ENCODE data around the gene HYAL3.
"Not testable (repeated sequence)": the region's sequence is repeated elsewhere in the genome, so short reads cannot be mapped to it uniquely, and the experiment has no call there.

HYAL3 gene

DNA sequence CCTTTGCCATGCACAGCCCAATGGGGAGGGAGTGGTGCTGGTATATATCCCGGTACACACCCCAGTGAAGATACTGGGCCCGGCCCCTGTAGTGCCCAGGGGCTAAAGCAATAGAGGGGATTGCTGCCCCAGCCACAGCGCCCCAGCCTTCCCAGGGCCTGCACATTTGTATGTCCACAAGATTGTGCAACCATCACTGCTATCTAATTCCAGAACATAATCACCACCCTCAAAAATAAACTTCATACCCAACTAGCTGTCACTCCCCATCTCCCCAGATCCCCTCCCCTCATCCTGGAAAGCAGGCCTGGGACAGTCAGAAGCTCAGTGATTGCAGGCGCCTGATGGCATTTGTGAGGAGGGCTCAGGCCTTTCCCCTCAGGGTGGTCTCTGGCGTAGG, 49.7 kb downstream of the HYAL3 start:
- in situ Hi-C loops (cut with MboI; ENCODE audit: low pct_unique_long_range_greater_than_20kb, low sequenced_read_pairs, unreplicated experiment): no loop called here
- TF ChIP-seq, protein P1, sequence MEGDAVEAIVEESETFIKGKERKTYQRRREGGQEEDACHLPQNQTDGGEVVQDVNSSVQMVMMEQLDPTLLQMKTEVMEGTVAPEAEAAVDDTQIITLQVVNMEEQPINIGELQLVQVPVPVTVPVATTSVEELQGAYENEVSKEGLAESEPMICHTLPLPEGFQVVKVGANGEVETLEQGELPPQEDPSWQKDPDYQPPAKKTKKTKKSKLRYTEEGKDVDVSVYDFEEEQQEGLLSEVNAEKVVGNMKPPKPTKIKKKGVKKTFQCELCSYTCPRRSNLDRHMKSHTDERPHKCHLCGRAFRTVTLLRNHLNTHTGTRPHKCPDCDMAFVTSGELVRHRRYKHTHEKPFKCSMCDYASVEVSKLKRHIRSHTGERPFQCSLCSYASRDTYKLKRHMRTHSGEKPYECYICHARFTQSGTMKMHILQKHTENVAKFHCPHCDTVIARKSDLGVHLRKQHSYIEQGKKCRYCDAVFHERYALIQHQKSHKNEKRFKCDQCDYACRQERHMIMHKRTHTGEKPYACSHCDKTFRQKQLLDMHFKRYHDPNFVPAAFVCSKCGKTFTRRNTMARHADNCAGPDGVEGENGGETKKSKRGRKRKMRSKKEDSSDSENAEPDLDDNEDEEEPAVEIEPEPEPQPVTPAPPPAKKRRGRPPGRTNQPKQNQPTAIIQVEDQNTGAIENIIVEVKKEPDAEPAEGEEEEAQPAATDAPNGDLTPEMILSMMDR (IDR thresholded peaks at IDR 0.05; ENCODE audit: extremely low read depth, insufficient read depth, missing control alignments): no peak
- DNase-seq (ENCODE audit: low spot score): no peak

DNA sequence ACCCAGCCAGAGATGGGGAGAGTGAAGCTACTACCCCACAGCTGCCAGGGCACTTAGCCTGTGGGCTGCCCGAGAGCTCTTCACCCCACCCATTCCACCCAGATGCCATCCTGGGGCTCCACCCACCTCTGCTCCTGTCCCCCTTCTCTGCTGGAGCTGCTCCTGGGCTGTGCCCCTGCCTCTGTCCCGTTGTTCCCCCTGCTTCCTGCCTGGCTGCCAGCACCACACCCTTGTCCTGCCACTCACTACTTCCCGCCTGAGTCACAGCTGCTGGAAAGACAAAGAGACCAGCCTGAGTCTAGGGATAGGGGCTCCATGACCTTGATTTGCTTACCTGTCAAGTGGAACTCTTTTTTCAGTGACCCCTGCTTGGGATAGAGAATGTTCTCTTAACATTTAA, 50.8 kb downstream of the HYAL3 start:
- in situ Hi-C loops (cut with MboI; ENCODE audit: low pct_unique_long_range_greater_than_20kb, low sequenced_read_pairs, unreplicated experiment): no loop called here
- TF ChIP-seq, protein P1 (IDR thresholded peaks at IDR 0.05; ENCODE audit: extremely low read depth, insufficient read depth, missing control alignments): no peak

DNA sequence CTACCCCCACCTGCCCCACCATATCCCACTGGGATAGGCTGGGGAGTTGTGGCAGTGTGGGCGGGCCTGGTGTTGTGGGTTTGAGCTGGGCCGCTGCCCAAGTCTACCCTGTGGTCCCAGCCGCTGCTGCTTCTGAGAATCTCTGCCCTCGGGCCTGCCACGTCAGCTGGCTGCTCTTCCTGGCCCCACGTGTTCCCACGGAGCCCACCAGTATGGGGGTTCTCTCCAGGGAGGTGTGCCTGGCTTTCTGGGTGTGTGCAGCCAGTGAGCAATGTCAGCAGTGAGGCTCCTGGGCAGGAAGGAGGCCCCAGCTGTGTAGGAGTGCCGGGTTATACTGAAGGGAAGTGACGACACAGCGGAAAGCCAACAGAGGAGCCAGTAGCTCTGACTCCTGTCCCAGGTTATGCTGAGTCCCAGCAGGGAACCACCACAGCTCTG, 52.7 kb downstream of the HYAL3 start:
- DNase-seq (ENCODE audit: low spot score): peak; percentile 77
- TF ChIP-seq, protein P1 (IDR thresholded peaks at IDR 0.05; ENCODE audit: extremely low read depth, insufficient read depth, missing control alignments): no peak
- in situ Hi-C loops (cut with MboI; ENCODE audit: low pct_unique_long_range_greater_than_20kb, low sequenced_read_pairs, unreplicated experiment): no loop called here

More for the DNA sequence above, 50.8 kb downstream of the HYAL3 start:
- no peak for DNase-seq (ENCODE audit: low spot score)

DNA sequence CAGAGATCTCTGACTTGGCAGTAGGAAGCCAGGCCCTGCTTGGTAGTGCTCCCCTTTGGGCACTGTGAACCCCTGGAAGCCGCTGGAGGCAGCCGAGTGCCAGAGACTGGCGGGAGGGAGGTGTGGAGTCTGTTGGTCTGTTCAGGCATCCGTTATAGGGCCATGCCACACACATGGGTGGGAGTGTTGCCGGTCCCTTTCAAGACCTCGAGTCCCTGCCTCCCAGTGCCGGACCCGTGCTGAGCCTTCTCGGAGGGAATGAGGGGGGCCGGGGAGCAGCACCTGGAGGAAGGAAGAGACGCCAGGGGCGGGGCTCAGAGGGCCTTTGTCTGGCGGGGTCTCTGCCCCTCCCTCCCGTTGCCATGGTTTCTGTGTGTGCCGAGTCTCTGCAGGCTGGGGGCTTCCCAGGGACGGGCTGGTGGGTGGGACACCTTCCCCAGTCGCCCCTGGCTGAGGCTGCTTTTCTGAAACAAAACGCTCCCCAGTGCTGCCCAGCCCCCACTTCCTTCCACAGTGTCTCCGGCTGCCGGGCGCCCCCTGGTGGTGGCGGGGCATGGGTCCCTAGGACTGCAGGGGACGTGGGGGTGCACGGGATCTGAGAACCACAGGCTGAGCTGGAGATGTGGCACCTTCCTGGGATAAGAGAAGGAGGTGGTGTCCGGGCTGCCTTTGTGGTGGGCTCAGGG, 53.2 kb downstream of the HYAL3 start:
- TF ChIP-seq, protein P1 (IDR thresholded peaks at IDR 0.05; ENCODE audit: extremely low read depth, insufficient read depth, missing control alignments): peak; percentile 99
- in situ Hi-C loops (cut with MboI; ENCODE audit: low pct_unique_long_range_greater_than_20kb, low sequenced_read_pairs, unreplicated experiment): no loop called here

DNA sequence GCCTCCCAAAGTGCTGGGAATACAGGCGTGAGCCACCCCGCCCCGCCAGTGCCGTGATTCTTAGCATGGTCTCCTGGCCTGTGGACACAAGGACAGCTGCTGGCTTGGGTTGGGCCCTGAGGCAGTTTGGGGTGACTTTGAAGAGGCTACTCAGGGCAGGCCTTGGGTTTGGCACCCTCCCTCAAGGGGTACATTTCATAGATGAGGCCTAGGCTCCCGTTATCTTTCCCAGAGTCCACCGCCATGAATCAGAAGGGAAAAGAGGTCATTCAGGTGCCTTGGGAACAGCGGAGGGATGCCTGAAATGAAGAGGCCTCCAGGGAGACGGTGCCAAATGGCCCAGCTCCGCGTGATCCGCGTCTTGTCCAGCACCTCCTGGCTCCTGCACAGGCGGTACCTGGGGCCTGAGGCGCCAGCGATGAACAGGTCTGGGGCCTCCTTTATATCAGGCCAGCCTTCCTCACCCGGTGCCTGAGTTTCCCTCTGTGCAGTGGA, 53.9 kb downstream of the HYAL3 start:
- no peak for DNase-seq (ENCODE audit: low spot score)
- in situ Hi-C loops (cut with MboI; ENCODE audit: low pct_unique_long_range_greater_than_20kb, low sequenced_read_pairs, unreplicated experiment): no loop called here
- TF ChIP-seq, protein P1 (IDR thresholded peaks at IDR 0.05; ENCODE audit: extremely low read depth, insufficient read depth, missing control alignments): no peak

More for the DNA sequence above, 53.2 kb downstream of the HYAL3 start:
- DNase-seq (ENCODE audit: low spot score): peak; percentile 83

DNA sequence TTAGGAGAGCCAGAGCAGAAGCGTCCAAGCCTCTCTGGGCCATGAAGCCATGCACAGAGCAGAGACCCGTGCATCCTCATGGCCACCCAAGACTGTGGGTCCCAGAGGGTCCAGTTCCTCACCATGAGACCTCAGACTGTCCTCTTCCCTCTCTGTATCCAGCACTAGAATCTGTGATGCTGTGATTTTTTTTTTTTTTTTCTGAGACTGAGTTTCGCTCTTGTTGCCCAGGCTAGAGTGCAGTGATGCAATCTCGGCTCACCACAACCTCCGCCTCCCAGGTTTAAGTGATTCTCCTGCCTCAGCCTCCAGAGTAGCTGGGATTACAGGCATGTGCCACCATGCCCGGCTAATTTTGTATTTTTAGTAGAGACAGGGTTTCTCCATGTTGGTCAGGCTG, 54.4 kb downstream of the HYAL3 start:
- in situ Hi-C loops (cut with MboI; ENCODE audit: low pct_unique_long_range_greater_than_20kb, low sequenced_read_pairs, unreplicated experiment); DNase-seq (ENCODE audit: low spot score): not testable (repeated sequence)

DNA sequence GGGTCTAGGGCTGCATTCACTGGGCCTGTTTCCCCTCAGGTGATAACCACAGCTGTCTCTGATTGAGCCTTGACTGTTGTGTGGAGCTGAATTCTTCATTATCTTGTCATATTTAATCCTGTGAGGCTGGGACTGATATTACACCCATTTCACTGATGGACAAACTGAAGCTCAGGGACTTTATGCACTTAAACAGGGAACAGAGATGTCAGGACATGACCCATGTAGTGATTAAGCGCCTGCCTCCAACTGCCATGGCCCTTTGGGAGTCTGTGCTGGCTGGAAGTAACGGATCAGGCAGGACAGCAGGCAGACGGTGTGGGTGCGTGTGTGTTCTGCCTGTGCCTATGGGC, 55.7 kb downstream of the HYAL3 start:
- TF ChIP-seq, protein P1 (IDR thresholded peaks at IDR 0.05; ENCODE audit: extremely low read depth, insufficient read depth, missing control alignments): no peak
- in situ Hi-C loops (cut with MboI; ENCODE audit: low pct_unique_long_range_greater_than_20kb, low sequenced_read_pairs, unreplicated experiment): no loop called here
- DNase-seq (ENCODE audit: low spot score): no peak

Measured in GM13977 (cell line).